ENCODE data around the gene OSGIN1.

GRCh38 chr16:83915081-83915480, 38.0 kb upstream of the OSGIN1 start:
- TF ChIP-seq CTCF (IDR thresholded peaks at IDR 0.05) (no peak), POLR2A (IDR thresholded peaks at IDR 0.05) (no peak)

All from right lobe of liver (tissue), 4 donors.